Measurements from ENCODE around the gene CDIP1. TPM values are rescaled to one million over a fixed set of nuclear protein-coding genes. Genes with fewer than 3 reads are reported as not detected.

The CDIP1 gene
- total and polyA plus RNA-seq, 2 of the 8 experiments (the other 6 are each of a cell fraction or from before 2014, with no cell fraction given) = 56.6 to 76.3 TPM

GRCh38 chr16:4465977-4466779 lies 72.4 kb downstream of the CDIP1 start (continued):
- TF ChIP-seq SIX5 (IDR thresholded peaks at IDR 0.05; ENCODE audit: low read depth, low read length) (no peak), CHD2 (IDR thresholded peaks at IDR 0.05; ENCODE audit: low read length) (no peak), JUND (IDR thresholded peaks at IDR 0.05; ENCODE audit: low read length) (no peak), YY1 (IDR thresholded peaks at IDR 0.05; ENCODE audit: low read depth, low read length) (no peak), EZH2 (IDR thresholded peaks at IDR 0.05; ENCODE audit: low read depth, low read length, severe bottlenecking) (no peak), EGR1 (IDR thresholded peaks at IDR 0.05; ENCODE audit: borderline replicate concordance, low read depth, low read length) (no peak), HDAC6 (IDR thresholded peaks at IDR 0.05; ENCODE audit: low read depth, low read length) (no peak)

Measured in H1 (cell line).